OCI-LY3 (cell line): ENCODE results near the gene PGAP2.

Source experiments
- CTCF ChIP-seq: fragments of 200-600, 300-600 bp; sonication (generic); IDR thresholded peaks from 2 replicates; pipeline ENCODE4 v1.5.1; 2014; ENCODE audit warnings: antibody characterized with exemption, low read length, low read depth
- EZH2phosphoT487 ChIP-seq: fragments of 200-600 bp; shearing (Covaris generic); IDR thresholded peaks from 2 replicates; pipeline ENCODE4 v1.6.1; 2018; ENCODE audit warnings: antibody characterized with exemption, mixed run types, low read depth

- TF ChIP-seq CTCF (no peak), EZH2phosphoT487 (no peak)
These were observed 12.0 kb upstream of the PGAP2 start for GRCh38 chr11:3796346-3796745.
